SK-N-DZ (cell line): ENCODE measurements around the gene SLC38A7.
"Not testable (repeated sequence)": the region's sequence is repeated elsewhere in the genome, so short reads cannot be mapped to it uniquely, and the experiment has no call there.

Experiments
- DNase-seq: peaks from one replicate; pipeline ENCODE4 v3.0.0-alpha.2; 2015; ENCODE audit warnings: low spot score

The SLC38A7 gene

GRCh38 chr16:58678716-58679115 lies 5.9 kb downstream of the SLC38A7 start:
- no peak for DNase-seq

GRCh38 chr16:58678269-58678668 lies 6.3 kb downstream of the SLC38A7 start:
- no peak for DNase-seq

GRCh38 chr16:58670946-58671583 lies 13.5 kb downstream of the SLC38A7 start:
- DNase-seq = no peak

- DNase-seq = no peak
Measured at GRCh38 chr16:58670177-58670576, 14.4 kb downstream of the SLC38A7 start.

GRCh38 chr16:58665200-58665599 lies 19.4 kb downstream of the SLC38A7 start:
- no peak for DNase-seq

- DNase-seq = peak; percentile 82
Measured at GRCh38 chr16:58661199-58661830, 23.3 kb downstream of the SLC38A7 start.

GRCh38 chr16:58659911-58660310 lies 24.7 kb downstream of the SLC38A7 start:
- not testable (repeated sequence) for DNase-seq

- no peak for DNase-seq
Measured at GRCh38 chr16:58658796-58659211, 25.8 kb downstream of the SLC38A7 start.

- no peak for DNase-seq
Measured at GRCh38 chr16:58656899-58657298, 27.7 kb downstream of the SLC38A7 start.

GRCh38 chr16:58655215-58655596 lies 29.4 kb downstream of the SLC38A7 start:
- no peak for DNase-seq

- no peak for DNase-seq
Measured at GRCh38 chr16:58654560-58655214, 29.9 kb downstream of the SLC38A7 start.

GRCh38 chr16:58652741-58653140 lies 31.8 kb downstream of the SLC38A7 start:
- peak; percentile 61 for DNase-seq

GRCh38 chr16:58651965-58652348 lies 32.6 kb downstream of the SLC38A7 start:
- no peak for DNase-seq

- DNase-seq = no peak
Measured at GRCh38 chr16:58649707-58650106, 34.9 kb downstream of the SLC38A7 start.

GRCh38 chr16:58647107-58647506 lies 37.5 kb downstream of the SLC38A7 start:
- no peak for DNase-seq

GRCh38 chr16:58644765-58645487 lies 39.6 kb downstream of the SLC38A7 start:
- no peak for DNase-seq

GRCh38 chr16:58644108-58644507 lies 40.5 kb downstream of the SLC38A7 start:
- no peak for DNase-seq

- no peak for DNase-seq
Measured at GRCh38 chr16:58640949-58641348, 43.6 kb downstream of the SLC38A7 start.

GRCh38 chr16:58639836-58640235 lies 44.7 kb downstream of the SLC38A7 start:
- DNase-seq = no peak

GRCh38 chr16:58639230-58639629 lies 45.3 kb downstream of the SLC38A7 start:
- no peak for DNase-seq

- no peak for DNase-seq
Measured at GRCh38 chr16:58638148-58639036, 46.2 kb downstream of the SLC38A7 start.
